Stimulated activated CD4-positive, alpha-beta T cell treated with anti-CD3 and anti-CD28 coated beads, Interleukin-15, amount 100 ng/mL, for 48 hours (primary cell): ENCODE measurements around the gene MICU2.

ENCODE experiments used
- DNase-seq, 2 donors: peaks; one replicate each; pipeline ENCODE4 v3.0.0-alpha.2; 2020; ENCODE audit warnings: low read depth in 2 of 2

The MICU2 gene, protein sequence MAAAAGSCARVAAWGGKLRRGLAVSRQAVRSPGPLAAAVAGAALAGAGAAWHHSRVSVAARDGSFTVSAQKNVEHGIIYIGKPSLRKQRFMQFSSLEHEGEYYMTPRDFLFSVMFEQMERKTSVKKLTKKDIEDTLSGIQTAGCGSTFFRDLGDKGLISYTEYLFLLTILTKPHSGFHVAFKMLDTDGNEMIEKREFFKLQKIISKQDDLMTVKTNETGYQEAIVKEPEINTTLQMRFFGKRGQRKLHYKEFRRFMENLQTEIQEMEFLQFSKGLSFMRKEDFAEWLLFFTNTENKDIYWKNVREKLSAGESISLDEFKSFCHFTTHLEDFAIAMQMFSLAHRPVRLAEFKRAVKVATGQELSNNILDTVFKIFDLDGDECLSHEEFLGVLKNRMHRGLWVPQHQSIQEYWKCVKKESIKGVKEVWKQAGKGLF

DNA sequence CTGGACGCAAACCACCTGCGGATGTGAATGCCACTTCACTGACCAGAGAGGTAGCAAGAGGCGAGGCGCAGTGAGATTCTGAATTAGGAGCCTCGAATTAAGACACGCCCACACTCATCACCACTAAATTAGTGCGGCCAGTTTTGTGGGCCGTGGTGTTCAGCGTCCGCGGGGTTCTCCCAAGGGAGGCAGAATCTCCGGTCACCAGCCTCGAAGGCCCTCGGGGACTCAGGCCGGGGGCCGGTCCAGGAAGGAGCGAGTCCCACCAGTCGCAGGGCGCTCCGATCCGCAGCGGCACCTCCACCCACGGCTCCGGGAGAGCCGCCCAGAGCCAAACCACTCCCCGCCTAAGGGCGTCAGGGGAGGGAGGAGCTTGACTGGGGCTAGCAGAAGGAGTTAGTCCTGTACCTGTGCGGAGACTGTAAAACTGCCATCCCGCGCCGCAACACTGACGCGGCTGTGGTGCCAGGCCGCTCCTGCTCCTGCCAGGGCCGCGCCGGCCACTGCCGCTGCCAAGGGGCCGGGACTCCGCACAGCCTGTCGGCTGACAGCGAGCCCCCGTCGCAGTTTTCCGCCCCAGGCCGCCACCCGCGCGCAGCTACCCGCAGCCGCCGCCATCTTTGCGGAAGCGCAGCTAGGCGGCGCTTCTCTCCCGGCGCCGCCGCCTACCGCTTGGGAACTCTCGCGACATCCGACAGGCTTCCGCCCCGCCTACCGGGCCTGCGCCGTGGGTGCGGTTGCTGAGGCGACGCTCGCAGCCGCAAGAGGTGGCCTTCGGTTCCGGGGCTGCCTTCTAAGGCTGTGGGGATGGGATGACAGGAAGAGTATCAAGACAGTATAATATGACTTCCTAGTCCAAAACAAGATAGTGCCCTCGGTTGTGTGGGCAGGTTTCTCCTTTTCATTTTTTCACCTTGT, at the start of gene MICU2:
Gene MICU2, minus strand, starts transcription at position 640 of the 918 bp plus-strand sequence. Its CDS starts 22 bp downstream, at position 618.
- DNase-seq: peak; percentile 91 to 93

DNA sequence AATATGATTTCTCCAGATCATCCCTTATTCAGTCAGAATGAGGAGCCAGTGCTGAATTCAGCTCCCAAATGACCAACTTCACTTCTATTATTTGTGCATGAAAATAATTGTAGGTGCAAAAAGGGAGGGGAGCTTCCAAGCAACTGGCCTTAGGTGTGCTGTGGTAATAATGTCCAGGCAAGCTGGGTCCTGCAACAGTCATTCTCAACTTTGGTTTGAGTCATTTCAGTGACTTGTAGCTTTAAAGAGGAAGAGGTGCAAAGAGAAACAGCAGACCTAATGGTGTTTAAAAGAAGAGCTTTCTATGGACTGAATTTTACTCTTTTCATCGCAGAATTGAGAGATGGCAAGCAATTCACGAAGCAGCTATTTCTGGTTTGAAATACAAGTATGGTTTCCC, 37.7 kb upstream of the MICU2 start:
- DNase-seq: no peak

GRCh38 chr13:21639561-21639960, 35.6 kb upstream of the MICU2 start:
- no peak for DNase-seq

GRCh38 chr13:21638319-21639282, 34.6 kb upstream of the MICU2 start:
- DNase-seq: no peak

- DNase-seq: no peak
Measured at GRCh38 chr13:21637296-21637695, 33.3 kb upstream of the MICU2 start.

DNA sequence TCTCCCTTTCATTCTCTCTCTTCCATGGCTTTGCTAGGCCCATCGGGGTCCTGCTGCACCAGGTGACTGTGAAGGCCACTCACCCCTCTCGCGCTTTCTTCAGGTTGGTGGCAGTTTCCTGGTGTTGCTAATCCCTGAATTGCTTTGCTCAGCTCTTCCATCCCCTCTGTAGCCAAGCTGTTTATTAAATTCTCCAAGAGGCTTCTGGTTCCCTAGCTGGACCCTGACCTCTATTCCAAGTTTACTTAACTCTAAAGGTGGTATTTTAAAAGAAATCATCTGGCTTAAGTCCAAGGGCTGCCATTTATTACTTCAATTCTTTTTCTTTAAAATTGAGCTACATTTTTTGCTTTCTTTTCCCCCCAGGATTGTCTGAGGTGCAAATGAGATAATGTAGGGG, 32.7 kb upstream of the MICU2 start:
- DNase-seq: no peak

GRCh38 chr13:21632196-21632595, 28.2 kb upstream of the MICU2 start:
- no peak for DNase-seq

DNA sequence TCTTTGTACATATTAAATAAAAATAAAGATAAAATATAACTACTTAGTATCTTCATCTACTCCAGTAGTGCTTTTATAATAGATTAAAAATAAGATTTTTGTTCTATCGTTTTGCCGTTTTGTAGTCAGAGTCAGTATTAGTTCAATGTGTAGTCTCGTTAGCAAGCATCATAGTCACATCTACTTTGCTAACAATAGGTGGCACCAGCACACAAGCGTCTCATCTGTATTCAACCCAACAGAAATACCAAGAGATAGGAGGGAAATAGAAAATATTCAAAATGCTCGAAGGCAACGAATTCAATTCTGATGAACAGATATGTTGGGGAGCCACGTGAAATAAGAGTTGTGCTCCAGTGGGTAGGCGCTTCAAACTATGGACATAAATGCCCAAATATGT, 21.4 kb upstream of the MICU2 start:
- no peak for DNase-seq

DNA sequence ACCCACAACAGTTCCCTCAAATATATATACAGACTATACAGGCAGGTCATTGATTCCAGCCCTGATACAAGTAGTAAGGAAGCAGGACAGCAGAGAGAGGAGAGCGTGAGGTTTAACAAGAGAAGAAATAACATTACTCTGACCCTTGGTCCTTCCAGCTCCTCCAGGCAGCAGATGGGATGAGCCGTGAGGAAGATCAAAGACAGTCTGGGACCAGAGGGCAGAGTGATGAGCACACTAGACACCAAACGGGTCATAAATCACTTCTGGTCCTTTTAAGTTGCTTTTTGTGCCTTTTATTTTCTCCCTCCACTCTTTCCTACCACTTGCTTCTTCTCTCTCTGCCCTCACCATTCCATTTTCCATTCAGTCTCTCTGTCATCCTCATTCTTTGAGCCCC, 16.9 kb upstream of the MICU2 start:
- no peak for DNase-seq

GRCh38 chr13:21619633-21620220, 15.8 kb upstream of the MICU2 start:
- DNase-seq: no peak

DNA sequence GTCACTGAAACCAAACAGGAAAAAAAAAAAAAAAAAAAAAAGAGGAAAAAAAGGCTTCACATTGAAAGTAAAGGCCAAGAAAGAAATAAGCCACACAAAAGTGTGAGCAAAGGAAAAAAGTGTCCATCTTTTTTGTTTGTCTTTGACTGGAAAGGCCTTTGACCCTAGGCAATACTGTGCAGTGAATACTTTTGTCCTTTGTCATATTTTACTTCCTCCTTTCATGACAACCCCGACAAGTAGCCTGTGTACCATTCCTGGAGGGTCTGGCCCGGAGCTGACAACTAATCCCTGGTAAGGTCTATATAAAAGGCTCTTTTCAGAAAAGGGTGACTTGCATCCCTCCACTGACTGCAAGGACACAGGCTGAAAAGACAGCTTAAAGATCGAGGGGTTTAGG, 12.9 kb upstream of the MICU2 start:
- DNase-seq: no peak

DNA sequence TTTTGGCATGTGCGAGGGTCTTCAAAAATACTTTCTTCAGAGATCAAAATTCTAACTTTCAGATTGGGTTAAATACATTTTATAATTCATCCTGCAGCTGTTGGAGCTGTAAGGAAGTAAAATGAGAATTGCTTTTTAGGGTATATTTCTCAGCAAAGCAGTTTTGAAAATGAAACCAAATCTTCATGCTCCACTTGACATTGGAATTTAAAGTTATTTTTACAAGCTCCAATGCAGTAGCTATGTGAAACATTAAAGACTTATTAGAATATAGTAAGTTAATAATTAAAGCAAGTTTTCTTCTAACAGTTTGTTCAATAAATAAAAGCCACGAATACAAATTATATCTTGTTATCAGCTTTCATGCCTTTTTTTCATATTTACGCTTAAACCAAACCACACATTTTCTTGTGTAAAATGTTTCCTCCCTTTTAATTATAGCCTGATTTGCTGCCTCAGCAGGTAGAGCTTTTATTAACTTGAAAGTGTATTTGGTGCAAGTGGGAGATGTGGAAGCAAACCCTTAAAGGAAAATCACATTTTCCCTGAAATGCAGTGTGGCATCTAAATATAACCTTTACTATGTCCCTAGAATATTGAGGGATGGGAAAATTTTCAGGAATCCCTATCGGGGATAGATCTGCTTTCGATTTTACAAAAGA, 12.4 kb upstream of the MICU2 start:
- no peak for DNase-seq

GRCh38 chr13:21615427-21615826, 11.5 kb upstream of the MICU2 start:
- DNase-seq: no peak

GRCh38 chr13:21613791-21614190, 9.8 kb upstream of the MICU2 start:
- DNase-seq: no peak

GRCh38 chr13:21611385-21611784, 7.4 kb upstream of the MICU2 start:
- DNase-seq: no peak

- DNase-seq: no peak
Measured at GRCh38 chr13:21610687-21611086, 6.7 kb upstream of the MICU2 start.

- no peak for DNase-seq
Measured at GRCh38 chr13:21608961-21609360, 5.0 kb upstream of the MICU2 start.

GRCh38 chr13:21606796-21607195, 2.8 kb upstream of the MICU2 start:
- no peak for DNase-seq

GRCh38 chr13:21606251-21606650, 2.3 kb upstream of the MICU2 start:
- DNase-seq: no peak

DNA sequence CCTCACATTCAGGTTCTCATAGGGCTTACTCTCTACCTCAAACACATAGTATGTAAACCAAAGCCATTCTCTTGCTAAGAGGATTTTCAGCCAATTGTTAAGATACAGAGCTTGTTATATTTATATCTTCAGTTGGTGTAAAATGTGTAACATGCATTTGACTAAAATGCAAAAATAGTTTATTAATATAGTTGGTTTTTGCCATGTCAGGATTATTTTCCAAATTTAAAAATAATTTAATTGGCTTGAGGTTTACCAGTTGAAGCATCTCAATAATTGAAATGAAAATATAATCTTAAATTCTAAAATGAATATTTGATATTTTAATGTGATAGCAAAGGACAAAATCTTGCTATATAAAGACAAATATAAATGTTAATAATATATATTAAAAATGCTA, 7.2 kb downstream of the MICU2 start:
- no peak for DNase-seq

DNA sequence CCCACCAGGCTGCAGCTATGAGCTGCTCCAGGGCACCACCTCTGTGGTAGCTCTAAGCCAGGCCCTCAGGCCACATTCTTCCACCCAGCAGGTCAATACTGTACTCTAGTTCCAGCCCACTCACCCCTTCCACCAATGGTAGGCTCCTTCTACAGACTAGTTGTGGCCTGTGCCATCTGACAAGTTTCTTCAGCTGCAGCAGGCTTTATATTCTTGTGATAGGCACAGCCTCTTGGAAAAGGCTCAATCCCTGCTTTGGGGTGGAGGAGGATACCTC, 8.5 kb downstream of the MICU2 start:
- DNase-seq: no peak
